SK-N-SH treated with all-trans-retinoic acid at 6 μM for 48 hours (cell line): ENCODE results near the gene CEP78.

ENCODE experiments used
- ATAC-seq: fragments of 200-7000 bp; cut with Tn5 transposase; 3 replicates; pipeline ENCODE4 v1.9.1; 2020; ENCODE audit warnings: mild to moderate bottlenecking, moderate library complexity
- ARNTL ChIP-seq: fragments of 450-650 bp; formaldehyde crosslinking; IDR thresholded peaks from 2 replicates; pipeline ENCODE4 v1.5.0; 2020; ENCODE audit warnings: low read depth, mild to moderate bottlenecking, moderate library complexity, borderline replicate concordance
- BACH2 ChIP-seq: fragments of 250-450 bp; sonication (Bioruptor Pico); IDR thresholded peaks from 2 replicates; pipeline ENCODE4 v1.9.0; 2021; ENCODE audit warnings: mild to moderate bottlenecking, borderline replicate concordance
- CSDC2 ChIP-seq: fragments of 250-450 bp; sonication (Bioruptor Pico); IDR thresholded peaks from 2 replicates; pipeline ENCODE4 v1.5.0; 2020; ENCODE audit warnings: mild to moderate bottlenecking, moderate library complexity
- ESRRG ChIP-seq: fragments of 250-450 bp; sonication (Bioruptor Pico); IDR thresholded peaks from 2 replicates; pipeline ENCODE4 v1.6.1; 2021; ENCODE audit warnings: mild to moderate bottlenecking
- GLIS3 ChIP-seq: fragments of 250-450 bp; sonication (Bioruptor Pico); IDR thresholded peaks from 2 replicates; pipeline ENCODE4 v1.5.0; 2020; ENCODE audit warnings: mild to moderate bottlenecking, moderate library complexity
- OSR1 ChIP-seq: fragments of 250-450 bp; sonication (Bioruptor Pico); IDR thresholded peaks from 2 replicates; pipeline ENCODE4 v1.8.0; 2022; ENCODE audit warnings: moderate library complexity, mild to moderate bottlenecking, inconsistent platforms
- PATZ1 ChIP-seq: fragments of 250-450 bp; sonication (Bioruptor Pico); IDR thresholded peaks from 2 replicates; pipeline ENCODE4 v1.8.0; 2020; ENCODE audit warnings: mild to moderate bottlenecking, moderate library complexity, borderline replicate concordance
- RARB ChIP-seq: fragments of 250-450 bp; sonication (Bioruptor Pico); IDR thresholded peaks from 2 replicates; pipeline ENCODE4 v1.8.0; 2021; ENCODE audit warnings: mild to moderate bottlenecking, moderate library complexity
- SNAI2 ChIP-seq: fragments of 250-450 bp; sonication (Bioruptor Pico); IDR thresholded peaks from 2 replicates; pipeline ENCODE4 v1.5.0; 2020; ENCODE audit warnings: mild to moderate bottlenecking, moderate library complexity
- TOX ChIP-seq: fragments of 250-450 bp; sonication (Bioruptor Pico); IDR thresholded peaks from 2 replicates; pipeline ENCODE4 v1.8.0; 2021; ENCODE audit warnings: mild to moderate bottlenecking, moderate library complexity, borderline replicate concordance
- ZC3H10 ChIP-seq: fragments of 250-450 bp; sonication (Bioruptor Pico); IDR thresholded peaks from 2 replicates; pipeline ENCODE4 v1.5.1; 2021; ENCODE audit warnings: mild to moderate bottlenecking, moderate library complexity
- ZFP3 ChIP-seq: fragments of 250-450 bp; sonication (Bioruptor Pico); IDR thresholded peaks from 2 replicates; pipeline ENCODE4 v1.5.0; 2020; ENCODE audit warnings: mild to moderate bottlenecking, moderate library complexity
- ZFP30 ChIP-seq: fragments of 450-650 bp; formaldehyde crosslinking; IDR thresholded peaks from 2 replicates; pipeline ENCODE4 v1.5.0; 2022; ENCODE audit warnings: mild to moderate bottlenecking, moderate library complexity
- ZNF565 ChIP-seq: fragments of 450-650 bp; formaldehyde crosslinking; conservative IDR thresholded peaks from 2 replicates; pipeline ENCODE4 v1.5.0; 2020; ENCODE audit warnings: low read depth, mild to moderate bottlenecking, moderate library complexity
- ZNF70 ChIP-seq: fragments of 450-650 bp; formaldehyde crosslinking; IDR thresholded peaks from 2 replicates; pipeline ENCODE4 v1.5.0; 2020; ENCODE audit warnings: mild to moderate bottlenecking, moderate library complexity
- TF ChIP-seq, protein P1 (sequence below): fragments of 250-450 bp; sonication (Bioruptor Pico); IDR thresholded peaks from 2 replicates; pipeline ENCODE4 v1.5.1; 2020; ENCODE audit warnings: low read depth, mild to moderate bottlenecking, moderate library complexity
- TF ChIP-seq, protein P2 (sequence below): fragments of 250-450 bp; sonication (Bioruptor Pico); IDR thresholded peaks from 2 replicates; pipeline ENCODE4 v1.5.0; 2020; ENCODE audit warnings: mild to moderate bottlenecking, moderate library complexity

Gene CEP78

GRCh38 chr9:78314953-78315870, 79.3 kb downstream of the CEP78 start:
- peak; percentile 79 for ATAC-seq
- TF ChIP-seq TOX (CRISPR knock-in tag), result no peak
- no peak for TF ChIP-seq OSR1
- TF ChIP-seq GLIS3 (CRISPR knock-in tag), result no peak
- TF ChIP-seq ZC3H10 (CRISPR knock-in tag), result no peak
- TF ChIP-seq, protein P1, sequence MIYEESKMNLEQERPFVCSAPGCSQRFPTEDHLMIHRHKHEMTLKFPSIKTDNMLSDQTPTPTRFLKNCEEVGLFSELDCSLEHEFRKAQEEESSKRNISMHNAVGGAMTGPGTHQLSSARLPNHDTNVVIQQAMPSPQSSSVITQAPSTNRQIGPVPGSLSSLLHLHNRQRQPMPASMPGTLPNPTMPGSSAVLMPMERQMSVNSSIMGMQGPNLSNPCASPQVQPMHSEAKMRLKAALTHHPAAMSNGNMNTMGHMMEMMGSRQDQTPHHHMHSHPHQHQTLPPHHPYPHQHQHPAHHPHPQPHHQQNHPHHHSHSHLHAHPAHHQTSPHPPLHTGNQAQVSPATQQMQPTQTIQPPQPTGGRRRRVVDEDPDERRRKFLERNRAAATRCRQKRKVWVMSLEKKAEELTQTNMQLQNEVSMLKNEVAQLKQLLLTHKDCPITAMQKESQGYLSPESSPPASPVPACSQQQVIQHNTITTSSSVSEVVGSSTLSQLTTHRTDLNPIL (CRISPR knock-in tag), result no peak
- TF ChIP-seq BACH2 (CRISPR knock-in tag), result no peak
- TF ChIP-seq ARNTL (CRISPR knock-in tag), result no peak
- no peak for TF ChIP-seq ESRRG
- no peak for TF ChIP-seq ZNF70 (CRISPR knock-in tag)

DNA sequence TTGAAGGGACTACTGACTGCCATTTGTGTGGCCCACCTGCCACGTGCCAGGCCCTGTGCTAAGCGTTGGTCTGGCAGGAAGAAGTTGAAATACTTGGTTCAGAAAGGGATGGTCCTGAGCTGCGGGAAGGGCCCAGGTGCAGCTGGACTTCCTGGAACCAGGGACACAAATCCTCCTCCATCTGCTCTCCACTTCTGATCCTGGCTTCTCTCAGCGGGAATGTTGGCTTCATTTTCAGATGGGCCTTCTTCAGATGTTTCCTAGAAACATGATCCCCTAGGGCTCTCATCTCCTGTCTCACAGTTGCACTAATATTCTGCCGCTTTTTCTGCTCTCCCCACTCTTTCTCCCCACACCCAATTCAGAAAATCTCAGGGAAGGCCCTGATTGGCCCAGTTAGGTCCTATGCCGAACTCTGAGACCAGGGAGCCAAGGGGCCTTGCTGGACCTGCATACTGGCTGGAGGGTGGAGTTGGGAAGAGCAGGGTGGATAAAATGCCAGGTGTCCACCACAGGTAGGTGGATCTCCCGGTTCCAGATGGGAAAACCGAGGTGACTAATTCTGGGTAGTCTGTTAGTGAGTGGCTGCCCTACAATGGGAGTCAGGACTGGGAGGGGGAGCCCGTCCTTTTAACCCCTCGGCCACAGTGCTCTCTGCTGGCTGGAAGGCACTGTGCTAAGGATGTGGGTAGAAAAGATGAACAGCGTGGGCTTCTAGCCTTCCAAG, 80.5 kb downstream of the CEP78 start:
- no peak for TF ChIP-seq ARNTL (CRISPR knock-in tag)
- TF ChIP-seq SNAI2 (CRISPR knock-in tag), result no peak
- no peak for TF ChIP-seq PATZ1 (CRISPR knock-in tag)
- no peak for TF ChIP-seq ZFP3
- TF ChIP-seq RARB (CRISPR knock-in tag), result no peak
- no peak for ATAC-seq

DNA sequence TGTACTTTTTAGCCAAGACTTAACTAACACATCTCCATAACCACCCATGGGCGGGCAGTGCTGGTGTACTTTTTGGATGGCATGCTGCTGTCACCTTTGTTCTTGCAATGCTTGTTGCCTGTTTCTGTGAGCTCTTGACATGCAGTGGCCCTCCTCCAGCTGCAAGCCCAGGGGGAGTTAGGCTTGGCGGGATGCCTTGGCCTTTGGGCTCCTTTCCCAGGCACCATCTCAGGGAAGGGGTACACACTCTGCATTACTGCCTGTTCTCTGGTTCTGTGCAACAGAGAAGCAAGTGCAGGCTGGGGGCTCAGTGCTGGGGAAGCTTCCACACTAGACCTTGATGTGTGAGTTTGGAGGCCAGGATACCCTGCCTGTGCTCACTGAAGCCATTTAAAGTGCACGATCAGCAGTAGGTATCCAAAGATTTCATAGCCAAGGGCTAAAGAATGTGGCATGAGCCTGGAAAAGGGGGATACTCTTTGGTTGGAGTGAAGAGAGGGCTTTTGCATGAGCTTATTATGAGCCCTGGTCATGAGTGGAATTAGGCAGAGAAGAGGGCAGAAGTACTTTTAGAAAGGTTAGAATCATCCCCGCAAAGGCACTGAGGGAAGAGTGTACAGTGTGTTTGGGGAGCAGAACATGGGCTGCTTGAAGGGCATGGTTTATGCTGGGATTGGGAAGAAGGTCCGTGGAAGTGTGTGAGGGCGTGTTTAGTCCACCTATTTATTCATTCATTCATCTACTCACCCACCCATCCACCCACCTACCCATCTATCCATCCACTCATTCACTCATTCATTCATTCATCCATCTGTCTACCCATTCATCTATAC, 83.5 kb downstream of the CEP78 start:
- ATAC-seq, result no peak
- no peak for TF ChIP-seq RARB (CRISPR knock-in tag)
- TF ChIP-seq ZC3H10 (CRISPR knock-in tag), result no peak
- TF ChIP-seq, protein P1 (CRISPR knock-in tag), result no peak
- TF ChIP-seq ZFP30 (CRISPR knock-in tag), result no peak
- TF ChIP-seq ZNF565, result no peak
- TF ChIP-seq, protein P2, sequence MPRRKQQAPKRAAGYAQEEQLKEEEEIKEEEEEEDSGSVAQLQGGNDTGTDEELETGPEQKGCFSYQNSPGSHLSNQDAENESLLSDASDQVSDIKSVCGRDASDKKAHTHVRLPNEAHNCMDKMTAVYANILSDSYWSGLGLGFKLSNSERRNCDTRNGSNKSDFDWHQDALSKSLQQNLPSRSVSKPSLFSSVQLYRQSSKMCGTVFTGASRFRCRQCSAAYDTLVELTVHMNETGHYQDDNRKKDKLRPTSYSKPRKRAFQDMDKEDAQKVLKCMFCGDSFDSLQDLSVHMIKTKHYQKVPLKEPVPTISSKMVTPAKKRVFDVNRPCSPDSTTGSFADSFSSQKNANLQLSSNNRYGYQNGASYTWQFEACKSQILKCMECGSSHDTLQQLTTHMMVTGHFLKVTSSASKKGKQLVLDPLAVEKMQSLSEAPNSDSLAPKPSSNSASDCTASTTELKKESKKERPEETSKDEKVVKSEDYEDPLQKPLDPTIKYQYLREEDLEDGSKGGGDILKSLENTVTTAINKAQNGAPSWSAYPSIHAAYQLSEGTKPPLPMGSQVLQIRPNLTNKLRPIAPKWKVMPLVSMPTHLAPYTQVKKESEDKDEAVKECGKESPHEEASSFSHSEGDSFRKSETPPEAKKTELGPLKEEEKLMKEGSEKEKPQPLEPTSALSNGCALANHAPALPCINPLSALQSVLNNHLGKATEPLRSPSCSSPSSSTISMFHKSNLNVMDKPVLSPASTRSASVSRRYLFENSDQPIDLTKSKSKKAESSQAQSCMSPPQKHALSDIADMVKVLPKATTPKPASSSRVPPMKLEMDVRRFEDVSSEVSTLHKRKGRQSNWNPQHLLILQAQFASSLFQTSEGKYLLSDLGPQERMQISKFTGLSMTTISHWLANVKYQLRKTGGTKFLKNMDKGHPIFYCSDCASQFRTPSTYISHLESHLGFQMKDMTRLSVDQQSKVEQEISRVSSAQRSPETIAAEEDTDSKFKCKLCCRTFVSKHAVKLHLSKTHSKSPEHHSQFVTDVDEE, result no peak
- no peak for TF ChIP-seq GLIS3 (CRISPR knock-in tag)
- TF ChIP-seq TOX (CRISPR knock-in tag), result no peak
- no peak for TF ChIP-seq ZNF70 (CRISPR knock-in tag)
- no peak for TF ChIP-seq CSDC2 (CRISPR knock-in tag)
